Measurements from ENCODE around the gene ZMYND19.
A peak's percentile ranks its signal among the peaks of the same experiment; 100 is the strongest.

Gene ZMYND19

DNA sequence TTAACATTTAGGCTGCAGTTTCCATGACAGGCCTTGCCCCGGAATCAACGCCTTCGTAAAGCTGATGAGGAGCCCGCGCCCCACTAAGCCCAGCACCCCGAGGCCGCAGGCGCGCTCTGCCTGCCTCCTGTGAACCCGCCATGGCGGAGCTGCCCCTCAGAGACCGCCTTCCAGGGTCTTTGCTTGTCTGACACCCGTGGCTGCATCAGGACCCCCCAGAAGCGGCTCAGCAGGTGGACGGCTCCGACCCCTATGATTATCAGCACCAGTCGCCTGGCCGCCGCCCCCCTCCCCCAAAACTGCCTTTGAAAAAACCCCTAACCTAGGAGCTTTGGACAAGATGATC is 11.1 kb downstream of the ZMYND19 start:
- no peak for DNase-seq (ENCODE audit: low read depth)
- H3K4me3 ChIP-seq (replicated peaks; ENCODE audit: low read depth, low read length) = peak overlapping the region; percentile 76
- TF ChIP-seq, protein P1, sequence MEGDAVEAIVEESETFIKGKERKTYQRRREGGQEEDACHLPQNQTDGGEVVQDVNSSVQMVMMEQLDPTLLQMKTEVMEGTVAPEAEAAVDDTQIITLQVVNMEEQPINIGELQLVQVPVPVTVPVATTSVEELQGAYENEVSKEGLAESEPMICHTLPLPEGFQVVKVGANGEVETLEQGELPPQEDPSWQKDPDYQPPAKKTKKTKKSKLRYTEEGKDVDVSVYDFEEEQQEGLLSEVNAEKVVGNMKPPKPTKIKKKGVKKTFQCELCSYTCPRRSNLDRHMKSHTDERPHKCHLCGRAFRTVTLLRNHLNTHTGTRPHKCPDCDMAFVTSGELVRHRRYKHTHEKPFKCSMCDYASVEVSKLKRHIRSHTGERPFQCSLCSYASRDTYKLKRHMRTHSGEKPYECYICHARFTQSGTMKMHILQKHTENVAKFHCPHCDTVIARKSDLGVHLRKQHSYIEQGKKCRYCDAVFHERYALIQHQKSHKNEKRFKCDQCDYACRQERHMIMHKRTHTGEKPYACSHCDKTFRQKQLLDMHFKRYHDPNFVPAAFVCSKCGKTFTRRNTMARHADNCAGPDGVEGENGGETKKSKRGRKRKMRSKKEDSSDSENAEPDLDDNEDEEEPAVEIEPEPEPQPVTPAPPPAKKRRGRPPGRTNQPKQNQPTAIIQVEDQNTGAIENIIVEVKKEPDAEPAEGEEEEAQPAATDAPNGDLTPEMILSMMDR (IDR thresholded peaks at IDR 0.05; ENCODE audit: low read length, missing control alignments) = no peak

- TF ChIP-seq, protein P1 (IDR thresholded peaks at IDR 0.05; ENCODE audit: low read length, missing control alignments) = peak; percentile 65
- peak within 1 kb of the TSS; percentile 76 for H3K4me3 ChIP-seq (replicated peaks; ENCODE audit: low read depth, low read length)
- peak; percentile 91 for DNase-seq (ENCODE audit: low read depth)
Observed at GRCh38 chr9:137578518-137579258, 11.6 kb downstream of the ZMYND19 start, which contains the start of gene DPH7. DPH7 (minus strand) TSS chr9:137578925; CDS start chr9:137578777, 148 bp downstream.

- TF ChIP-seq, protein P1 (IDR thresholded peaks at IDR 0.05; ENCODE audit: low read length, missing control alignments) = no peak
- no peak overlapping the region for H3K4me3 ChIP-seq (replicated peaks; ENCODE audit: low read depth, low read length)
- no peak for DNase-seq (ENCODE audit: low read depth)
Observed at GRCh38 chr9:137575716-137576411, 14.4 kb downstream of the ZMYND19 start.

DNA sequence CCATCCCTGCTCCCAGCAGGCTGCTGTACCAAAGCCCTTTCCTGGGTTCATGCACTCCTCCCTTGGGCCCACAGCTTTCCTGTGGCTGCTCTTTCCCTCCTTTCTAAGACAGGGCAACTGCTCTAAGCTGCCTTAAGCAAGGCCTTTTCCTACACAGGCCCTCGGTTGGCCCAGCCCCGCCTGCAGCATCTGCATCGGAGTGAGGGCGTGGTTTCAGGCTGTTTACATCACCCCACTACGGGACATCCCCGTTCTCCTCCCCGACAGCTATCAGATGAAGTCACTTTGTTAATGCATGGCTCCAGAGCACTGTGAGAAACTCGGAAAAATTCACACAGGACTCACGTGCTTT is 15.0 kb downstream of the ZMYND19 start:
- no peak for DNase-seq (ENCODE audit: low read depth)
- H3K4me3 ChIP-seq (replicated peaks; ENCODE audit: low read depth, low read length) = no peak overlapping the region
- TF ChIP-seq, protein P1 (IDR thresholded peaks at IDR 0.05; ENCODE audit: low read length, missing control alignments) = no peak

GRCh38 chr9:137574192-137574591 is 16.1 kb downstream of the ZMYND19 start:
- H3K4me3 ChIP-seq (replicated peaks; ENCODE audit: low read depth, low read length) = no peak overlapping the region
- DNase-seq (ENCODE audit: low read depth) = no peak
- TF ChIP-seq, protein P1 (IDR thresholded peaks at IDR 0.05; ENCODE audit: low read length, missing control alignments) = no peak

DNA sequence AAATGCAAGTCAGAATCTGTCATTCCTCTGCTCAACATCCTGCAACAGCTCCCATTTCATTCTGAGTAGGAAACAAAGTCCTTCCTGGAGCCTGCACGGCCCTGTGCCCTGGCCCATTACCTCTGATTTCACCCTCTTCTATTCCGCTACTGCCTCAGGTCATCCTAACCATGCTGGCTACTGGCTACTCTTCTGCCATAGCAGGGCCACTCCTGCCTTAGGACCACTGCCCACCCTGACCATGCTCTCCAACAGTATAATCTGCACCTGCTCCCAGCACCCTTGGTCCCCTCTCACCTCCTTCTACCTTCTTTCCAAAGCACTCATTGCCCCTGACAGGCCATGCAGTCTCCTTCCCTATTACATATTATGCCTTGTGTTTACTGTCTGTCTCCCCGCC is 19.7 kb downstream of the ZMYND19 start:
- no peak for DNase-seq (ENCODE audit: low read depth)
- TF ChIP-seq, protein P1 (IDR thresholded peaks at IDR 0.05; ENCODE audit: low read length, missing control alignments) = no peak
- H3K4me3 ChIP-seq (replicated peaks; ENCODE audit: low read depth, low read length) = no peak overlapping the region

Data from fibroblast of pulmonary artery (primary cell).